ENCODE measurements around the gene ARX. TPM values are rescaled to one million over a fixed set of nuclear protein-coding genes. Genes with fewer than 3 reads are reported as not detected.

The ARX gene
- total and polyA plus RNA-seq, 2 donors (not counting 3 experiments of a cell fraction or from before 2014, with no cell fraction given) = not detected

- Histone ChIP-seq H3K79me2 (ENCODE audit: control insufficient read depth, insufficient read depth, low read length) (no peaks in the 10 kb centered on the region), H3K27me3 (ENCODE audit: control insufficient read depth in 2 of 2, insufficient read depth in 2 of 2, low read length in 2 of 2) (peaks cover 77 to 93% of the 10 kb centered on the region in 2 experiments), H3K9ac (replicated peaks; ENCODE audit: extremely low read depth, insufficient read depth, low read length) (no peak overlapping the region), H2AFZ (ENCODE audit: low read depth, low read length) (no peak overlapping the region), H3K4me2 (ENCODE audit: insufficient read depth, low read length) (no peak overlapping the region), H3K27ac (ENCODE audit: insufficient read depth, low read depth, low read length) (no peak overlapping the region), H4K20me1 (replicated peaks; ENCODE audit: control insufficient read depth, extremely low read depth, insufficient read depth, low read length) (no peaks in the 10 kb centered on the region), H3K4me1 (ENCODE audit: control insufficient read depth, extremely low read depth, insufficient read depth, low read length) (no peaks in the 10 kb centered on the region), H3K4me3 (replicated peaks in 1 of 3; ENCODE audit: insufficient read depth in 1 of 3, low read depth in 1 of 3, low read length in 3 of 3) (no peak overlapping the region), H3K9me3 (replicated peaks; ENCODE audit: control insufficient read depth, insufficient read depth, low read length) (no peaks in the 10 kb centered on the region), H3K36me3 (ENCODE audit: control insufficient read depth in 2 of 2, extremely low read depth in 1 of 2, insufficient read depth in 2 of 2, low read length in 2 of 2) (no peaks in the 10 kb centered on the region), H3K9me1 (replicated peaks; ENCODE audit: control insufficient read depth, extremely low read depth, insufficient read depth, low read length) (no peaks in the 10 kb centered on the region)
- dilution Hi-C loops (cut with MboI; ENCODE audit: extremely low pct_ligation_motif_present, low sequenced_read_pairs) (no loop called here), intact Hi-C loops (cut with micrococcal nuclease) (no loop called here)
- DNase-seq (ENCODE audit: low read depth, low spot score) = no peak
- ChIA-PET CTCF (interaction anchor here (0.9 kb wide), 1 partner anchor 10 kb away, joined by 4 read pairs; no protein-coding TSS in a partner anchor), POLR2A (no interaction called here)
- BruUV-seq (replicated peaks) = no TSS peak
- no peak for FAIRE-seq
- TF ChIP-seq EZH2 (IDR thresholded peaks at IDR 0.05; ENCODE audit: borderline replicate concordance, low read depth, low read length, severe bottlenecking) (peak; percentile 86), MAX (IDR thresholded peaks at IDR 0.05; ENCODE audit: insufficient read depth, insufficient read length) (no peak)
Measured at GRCh38 chrX:25011589-25012432, 4.0 kb downstream of the ARX start.

DNA sequence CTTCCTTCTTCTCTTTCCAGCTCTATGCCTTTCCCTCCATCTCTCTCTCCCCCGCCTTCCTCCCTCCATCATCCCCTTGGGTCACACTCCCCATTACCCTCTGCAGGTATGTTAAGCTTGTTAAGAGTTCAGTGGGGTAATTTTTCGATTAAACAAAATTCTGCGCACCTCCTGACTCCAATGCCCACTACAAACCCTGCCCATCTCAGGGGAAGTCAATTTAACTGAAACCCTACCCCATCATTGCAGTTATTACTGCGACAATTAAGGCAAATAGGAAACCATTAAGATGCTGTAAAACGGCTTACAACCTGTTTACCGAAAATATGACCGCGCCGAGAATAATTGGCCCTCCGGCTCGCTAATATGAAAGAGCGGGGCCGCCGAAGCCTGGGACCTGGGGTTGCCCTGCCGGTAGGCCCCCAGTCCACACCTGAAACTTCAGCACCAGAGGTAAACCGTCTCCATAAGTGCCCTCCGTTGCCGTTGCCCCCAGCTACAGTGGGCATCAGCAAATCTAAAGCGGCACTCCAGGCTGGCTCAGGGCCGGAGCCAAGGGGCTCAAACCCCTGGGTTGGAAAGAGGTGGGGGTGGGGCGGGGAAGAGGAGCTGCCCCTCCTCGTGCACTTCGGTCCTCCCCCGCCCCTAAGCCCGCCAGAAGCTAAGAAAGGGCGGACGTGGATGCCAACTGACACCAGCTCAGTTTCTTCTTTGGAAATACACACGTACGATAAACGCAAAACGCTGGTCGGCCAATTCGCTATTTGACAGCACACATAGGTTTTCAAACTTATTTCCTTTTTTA, 4.8 kb downstream of the ARX start:
- dilution Hi-C loops (cut with MboI; ENCODE audit: extremely low pct_ligation_motif_present, low sequenced_read_pairs) (no loop called here), intact Hi-C loops (cut with micrococcal nuclease) (no loop called here)
- Histone ChIP-seq H3K4me2 (ENCODE audit: insufficient read depth, low read length) (no peak overlapping the region), H3K9ac (replicated peaks; ENCODE audit: extremely low read depth, insufficient read depth, low read length) (no peak overlapping the region), H4K20me1 (replicated peaks; ENCODE audit: control insufficient read depth, extremely low read depth, insufficient read depth, low read length) (no peaks in the 10 kb centered on the region), H2AFZ (ENCODE audit: low read depth, low read length) (no peak overlapping the region), H3K4me3 (replicated peaks in 1 of 3; ENCODE audit: insufficient read depth in 1 of 3, low read depth in 1 of 3, low read length in 3 of 3) (no peak overlapping the region), H3K27ac (ENCODE audit: insufficient read depth, low read depth, low read length) (no peak overlapping the region), H3K36me3 (ENCODE audit: control insufficient read depth in 2 of 2, extremely low read depth in 1 of 2, insufficient read depth in 2 of 2, low read length in 2 of 2) (no peaks in the 10 kb centered on the region), H3K79me2 (ENCODE audit: control insufficient read depth, insufficient read depth, low read length) (no peaks in the 10 kb centered on the region), H3K9me3 (replicated peaks; ENCODE audit: control insufficient read depth, insufficient read depth, low read length) (no peaks in the 10 kb centered on the region), H3K27me3 (ENCODE audit: control insufficient read depth in 2 of 2, insufficient read depth in 2 of 2, low read length in 2 of 2) (peaks cover 76 to 93% of the 10 kb centered on the region in 2 experiments), H3K4me1 (ENCODE audit: control insufficient read depth, extremely low read depth, insufficient read depth, low read length) (no peaks in the 10 kb centered on the region), H3K9me1 (replicated peaks; ENCODE audit: control insufficient read depth, extremely low read depth, insufficient read depth, low read length) (no peaks in the 10 kb centered on the region)
- no peak for FAIRE-seq
- ChIA-PET CTCF (no interaction called here), POLR2A (no interaction called here)
- TF ChIP-seq MYC (IDR thresholded peaks at IDR 0.05; ENCODE audit: low read depth, low read length) (no peak), POLR2A (IDR thresholded peaks at IDR 0.05; ENCODE audit: low read depth, low read length) (no peak), GATA2 (IDR thresholded peaks at IDR 0.05; ENCODE audit: insufficient read depth, insufficient read length, low read depth, low read length) (no peak), POLR2AphosphoS5 (IDR thresholded peaks at IDR 0.05; ENCODE audit: insufficient read depth, low read depth, low read length) (no peak), FOS (IDR thresholded peaks at IDR 0.05; ENCODE audit: borderline replicate concordance, insufficient read depth, low read length) (no peak), JUN (IDR thresholded peaks at IDR 0.05; ENCODE audit: borderline replicate concordance, insufficient read depth, insufficient read length, low read depth) (no peak), MAX (IDR thresholded peaks at IDR 0.05; ENCODE audit: insufficient read depth, insufficient read length) (no peak), EZH2 (IDR thresholded peaks at IDR 0.05; ENCODE audit: borderline replicate concordance, low read depth, low read length, severe bottlenecking) (no peak)
- TF ChIP-seq, protein P1, sequence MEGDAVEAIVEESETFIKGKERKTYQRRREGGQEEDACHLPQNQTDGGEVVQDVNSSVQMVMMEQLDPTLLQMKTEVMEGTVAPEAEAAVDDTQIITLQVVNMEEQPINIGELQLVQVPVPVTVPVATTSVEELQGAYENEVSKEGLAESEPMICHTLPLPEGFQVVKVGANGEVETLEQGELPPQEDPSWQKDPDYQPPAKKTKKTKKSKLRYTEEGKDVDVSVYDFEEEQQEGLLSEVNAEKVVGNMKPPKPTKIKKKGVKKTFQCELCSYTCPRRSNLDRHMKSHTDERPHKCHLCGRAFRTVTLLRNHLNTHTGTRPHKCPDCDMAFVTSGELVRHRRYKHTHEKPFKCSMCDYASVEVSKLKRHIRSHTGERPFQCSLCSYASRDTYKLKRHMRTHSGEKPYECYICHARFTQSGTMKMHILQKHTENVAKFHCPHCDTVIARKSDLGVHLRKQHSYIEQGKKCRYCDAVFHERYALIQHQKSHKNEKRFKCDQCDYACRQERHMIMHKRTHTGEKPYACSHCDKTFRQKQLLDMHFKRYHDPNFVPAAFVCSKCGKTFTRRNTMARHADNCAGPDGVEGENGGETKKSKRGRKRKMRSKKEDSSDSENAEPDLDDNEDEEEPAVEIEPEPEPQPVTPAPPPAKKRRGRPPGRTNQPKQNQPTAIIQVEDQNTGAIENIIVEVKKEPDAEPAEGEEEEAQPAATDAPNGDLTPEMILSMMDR (IDR thresholded peaks at IDR 0.05; ENCODE audit: extremely low read depth in 1 of 2, insufficient read depth in 1 of 2, low read depth in 1 of 2, low read length in 2 of 2) = no peak
- no TSS peak for BruUV-seq (replicated peaks)
- no peak for DNase-seq (ENCODE audit: low read depth, low spot score)
